GM23248 (cell line): ENCODE measurements around the gene TENM4.

Source experiments
- EZH2 ChIP-seq: fragments of 200-600 bp; sonication (generic); IDR thresholded peaks from 2 replicates; pipeline ENCODE4 v1.6.1; 2018; ENCODE audit warnings: antibody characterized with exemption, mild to moderate bottlenecking; ENCODE audit not compliant: insufficient read depth, poor library complexity, severe bottlenecking
- EZH2phosphoT487 ChIP-seq: fragments of 200-600 bp; sonication (generic); IDR thresholded peaks from 2 replicates; pipeline ENCODE4 v1.6.1; 2018; ENCODE audit warnings: antibody characterized with exemption, moderate library complexity, mild to moderate bottlenecking, low read depth; ENCODE audit not compliant: insufficient read depth

- TF ChIP-seq EZH2phosphoT487, result no peak
- no peak for TF ChIP-seq EZH2
Measured at GRCh38 chr11:79447038-79447786, 6.4 kb upstream of the TENM4 start.
